Measurements from ENCODE around the gene GDI2. TPM values are rescaled to one million over a fixed set of nuclear protein-coding genes. Genes with fewer than 3 reads are reported as not detected.
A peak's percentile ranks its signal among the peaks of the same experiment; 100 is the strongest.

The GDI2 gene
- total and polyA plus RNA-seq, 2 of the 13 experiments (the other 11 are each of a cell fraction or from before 2014, with no cell fraction given), result 153 to 477 TPM

DNA sequence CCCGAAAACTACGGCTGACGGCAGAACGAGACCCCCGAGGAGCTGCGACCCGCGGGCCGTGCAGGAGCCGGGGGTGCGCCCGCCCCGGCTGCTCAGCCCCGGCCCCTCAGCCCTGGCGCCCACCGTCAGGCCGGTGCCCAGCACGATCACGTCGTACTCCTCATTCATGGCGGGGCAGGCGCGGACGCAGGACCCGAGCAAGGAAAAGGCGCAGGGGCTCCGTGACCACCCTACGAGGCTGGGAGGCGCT lies 218 bp downstream of the GDI2 start (continued):
- TF ChIP-seq, protein P1, sequence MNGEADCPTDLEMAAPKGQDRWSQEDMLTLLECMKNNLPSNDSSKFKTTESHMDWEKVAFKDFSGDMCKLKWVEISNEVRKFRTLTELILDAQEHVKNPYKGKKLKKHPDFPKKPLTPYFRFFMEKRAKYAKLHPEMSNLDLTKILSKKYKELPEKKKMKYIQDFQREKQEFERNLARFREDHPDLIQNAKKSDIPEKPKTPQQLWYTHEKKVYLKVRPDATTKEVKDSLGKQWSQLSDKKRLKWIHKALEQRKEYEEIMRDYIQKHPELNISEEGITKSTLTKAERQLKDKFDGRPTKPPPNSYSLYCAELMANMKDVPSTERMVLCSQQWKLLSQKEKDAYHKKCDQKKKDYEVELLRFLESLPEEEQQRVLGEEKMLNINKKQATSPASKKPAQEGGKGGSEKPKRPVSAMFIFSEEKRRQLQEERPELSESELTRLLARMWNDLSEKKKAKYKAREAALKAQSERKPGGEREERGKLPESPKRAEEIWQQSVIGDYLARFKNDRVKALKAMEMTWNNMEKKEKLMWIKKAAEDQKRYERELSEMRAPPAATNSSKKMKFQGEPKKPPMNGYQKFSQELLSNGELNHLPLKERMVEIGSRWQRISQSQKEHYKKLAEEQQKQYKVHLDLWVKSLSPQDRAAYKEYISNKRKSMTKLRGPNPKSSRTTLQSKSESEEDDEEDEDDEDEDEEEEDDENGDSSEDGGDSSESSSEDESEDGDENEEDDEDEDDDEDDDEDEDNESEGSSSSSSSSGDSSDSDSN (CRISPR knock-in tag; IDR thresholded peaks at IDR 0.05), result no peak; the same call in 1 of the 2 replicates
- TF ChIP-seq IKZF5 (CRISPR knock-in tag; IDR thresholded peaks at IDR 0.05) (no peak), SALL2 (CRISPR knock-in tag; IDR thresholded peaks at IDR 0.05) (no peak; the same call in 1 of the 2 replicates), MTA1 (CRISPR knock-in tag; IDR thresholded peaks at IDR 0.05; ENCODE audit: borderline replicate concordance) (no peak), POLR2A (IDR thresholded peaks at IDR 0.05; ENCODE audit: insufficient read depth in 1 of 2, low read depth in 2 of 2, low read length in 2 of 2) (no peak), YEATS4 (CRISPR knock-in tag; IDR thresholded peaks at IDR 0.05; ENCODE audit: borderline replicate concordance) (peak; percentile 29; the same call in 1 of the 2 replicates), ZNF7 (CRISPR knock-in tag; IDR thresholded peaks at IDR 0.05) (no peak), LBX2 (CRISPR knock-in tag; IDR thresholded peaks at IDR 0.05; ENCODE audit: borderline replicate concordance) (peak; percentile 27; the same call in 1 of the 2 replicates), SP1 (IDR thresholded peaks at IDR 0.05) (no peak), SP1 (CRISPR knock-in tag; IDR thresholded peaks at IDR 0.05) (no peak), JARID2 (CRISPR knock-in tag; IDR thresholded peaks at IDR 0.05; ENCODE audit: insufficient replicate concordance) (no peak), SIX1 (CRISPR knock-in tag; IDR thresholded peaks at IDR 0.05; ENCODE audit: borderline replicate concordance) (no peak), SNAI1 (CRISPR knock-in tag; IDR thresholded peaks at IDR 0.05; ENCODE audit: borderline replicate concordance) (0 out of 2 replicates have a peak, but pooled peaks have one; percentile 55), RBFOX2 (IDR thresholded peaks at IDR 0.05; ENCODE audit: low read depth, low read length) (peak; percentile 98), CREBL2 (CRISPR knock-in tag; IDR thresholded peaks at IDR 0.05; ENCODE audit: borderline replicate concordance) (no peak; the same call in 1 of the 2 replicates), ZBTB44 (CRISPR knock-in tag; IDR thresholded peaks at IDR 0.05) (no peak)
- TF ChIP-seq, protein P2, sequence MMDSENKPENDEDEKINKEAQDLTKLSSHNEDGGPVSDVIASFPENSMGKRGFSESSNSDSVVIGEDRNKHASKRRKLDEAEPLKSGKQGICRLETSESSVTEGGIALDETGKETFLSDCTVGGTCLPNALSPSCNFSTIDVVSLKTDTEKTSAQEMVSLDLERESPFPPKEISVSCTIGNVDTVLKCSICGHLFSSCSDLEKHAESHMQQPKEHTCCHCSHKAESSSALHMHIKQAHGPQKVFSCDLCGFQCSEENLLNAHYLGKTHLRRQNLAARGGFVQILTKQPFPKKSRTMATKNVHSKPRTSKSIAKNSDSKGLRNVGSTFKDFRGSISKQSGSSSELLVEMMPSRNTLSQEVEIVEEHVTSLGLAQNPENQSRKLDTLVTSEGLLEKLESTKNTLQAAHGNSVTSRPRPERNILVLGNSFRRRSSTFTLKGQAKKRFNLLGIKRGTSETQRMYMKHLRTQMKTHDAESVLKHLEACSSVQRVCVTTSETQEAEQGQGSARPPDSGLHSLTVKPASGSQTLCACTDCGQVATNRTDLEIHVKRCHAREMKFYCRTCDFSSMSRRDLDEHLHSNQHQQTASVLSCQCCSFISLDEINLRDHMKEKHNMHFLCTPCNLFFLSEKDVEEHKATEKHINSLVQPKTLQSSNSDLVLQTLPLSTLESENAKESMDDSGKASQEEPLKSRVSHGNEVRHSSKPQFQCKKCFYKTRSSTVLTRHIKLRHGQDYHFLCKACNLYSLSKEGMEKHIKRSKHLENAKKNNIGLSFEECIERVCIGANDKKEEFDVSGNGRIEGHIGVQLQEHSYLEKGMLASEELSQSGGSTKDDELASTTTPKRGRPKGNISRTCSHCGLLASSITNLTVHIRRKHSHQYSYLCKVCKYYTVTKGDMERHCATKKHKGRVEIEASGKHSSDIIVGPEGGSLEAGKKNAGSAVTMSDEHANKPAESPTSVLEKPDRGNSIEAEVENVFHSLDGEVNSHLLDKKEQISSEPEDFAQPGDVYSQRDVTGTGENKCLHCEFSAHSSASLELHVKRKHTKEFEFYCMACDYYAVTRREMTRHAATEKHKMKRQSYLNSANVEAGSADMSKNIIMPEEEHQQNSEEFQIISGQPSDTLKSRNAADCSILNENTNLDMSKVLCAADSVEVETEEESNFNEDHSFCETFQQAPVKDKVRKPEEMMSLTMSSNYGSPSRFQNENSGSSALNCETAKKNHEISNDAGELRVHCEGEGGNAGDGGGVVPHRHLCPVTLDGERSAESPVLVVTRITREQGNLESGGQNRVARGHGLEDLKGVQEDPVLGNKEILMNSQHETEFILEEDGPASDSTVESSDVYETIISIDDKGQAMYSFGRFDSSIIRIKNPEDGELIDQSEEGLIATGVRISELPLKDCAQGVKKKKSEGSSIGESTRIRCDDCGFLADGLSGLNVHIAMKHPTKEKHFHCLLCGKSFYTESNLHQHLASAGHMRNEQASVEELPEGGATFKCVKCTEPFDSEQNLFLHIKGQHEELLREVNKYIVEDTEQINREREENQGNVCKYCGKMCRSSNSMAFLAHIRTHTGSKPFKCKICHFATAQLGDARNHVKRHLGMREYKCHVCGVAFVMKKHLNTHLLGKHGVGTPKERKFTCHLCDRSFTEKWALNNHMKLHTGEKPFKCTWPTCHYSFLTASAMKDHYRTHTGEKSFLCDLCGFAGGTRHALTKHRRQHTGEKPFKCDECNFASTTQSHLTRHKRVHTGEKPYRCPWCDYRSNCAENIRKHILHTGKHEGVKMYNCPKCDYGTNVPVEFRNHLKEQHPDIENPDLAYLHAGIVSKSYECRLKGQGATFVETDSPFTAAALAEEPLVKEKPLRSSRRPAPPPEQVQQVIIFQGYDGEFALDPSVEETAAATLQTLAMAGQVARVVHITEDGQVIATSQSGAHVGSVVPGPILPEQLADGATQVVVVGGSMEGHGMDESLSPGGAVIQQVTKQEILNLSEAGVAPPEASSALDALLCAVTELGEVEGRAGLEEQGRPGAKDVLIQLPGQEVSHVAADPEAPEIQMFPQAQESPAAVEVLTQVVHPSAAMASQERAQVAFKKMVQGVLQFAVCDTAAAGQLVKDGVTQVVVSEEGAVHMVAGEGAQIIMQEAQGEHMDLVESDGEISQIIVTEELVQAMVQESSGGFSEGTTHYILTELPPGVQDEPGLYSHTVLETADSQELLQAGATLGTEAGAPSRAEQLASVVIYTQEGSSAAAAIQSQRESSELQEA (CRISPR knock-in tag; IDR thresholded peaks at IDR 0.05; ENCODE audit: not compliant biosample characterization), result no peak
